Activated CD4-positive, alpha-beta T cell treated with anti-CD3 and anti-CD28 coated beads for 36 hours (primary cell): ENCODE results near the gene SYT3. TPM values are rescaled to one million over a fixed set of nuclear protein-coding genes. Genes with fewer than 3 reads are reported as not detected.
"Not testable (repeated sequence)": the region's sequence is repeated elsewhere in the genome, so short reads cannot be mapped to it uniquely, and the experiment has no call there.

ENCODE experiments used
- ATAC-seq: fragments of 200-7000 bp; cut with Tn5 transposase; one replicate; pipeline ENCODE4 v1.10.0; 2021; ENCODE audit warnings: mild to moderate bottlenecking, moderate library complexity
- CTCF ChIA-PET: fragments of 350-600 bp; sonication (Branson Sonifier 250); formaldehyde crosslinking; loops from one replicate; lab custom pipeline; 2021; ENCODE audit warnings: antibody characterized with exemption; lab: Charles Lee
- POLR2A ChIA-PET: fragments of 350-600 bp; sonication (Branson Sonifier 250); formaldehyde crosslinking; loops from one replicate; lab custom pipeline; 2021; ENCODE audit warnings: antibody characterized with exemption, inconsistent platforms; lab: Charles Lee
- DNase-seq: peaks from one replicate; pipeline ENCODE4 v3.0.0-alpha.2; 2020
- H3K27ac Mint-ChIP-seq: one replicate; pipeline ENCODE4 v1.8.0; 2021; ENCODE audit warnings: mixed read lengths
- H3K27me3 Mint-ChIP-seq: one replicate; pipeline ENCODE4 v1.8.0; 2021; ENCODE audit warnings: mixed read lengths
- H3K36me3 Mint-ChIP-seq: one replicate; pipeline ENCODE4 v1.8.0; 2021; ENCODE audit warnings: low read depth, mixed read lengths
- H3K4me1 Mint-ChIP-seq: one replicate; pipeline ENCODE4 v1.8.0; 2021; ENCODE audit warnings: mixed read lengths
- H3K4me3 Mint-ChIP-seq: one replicate; pipeline ENCODE4 v1.8.0; 2021; ENCODE audit warnings: mild to moderate bottlenecking, moderate library complexity, mixed read lengths
- H3K9me3 Mint-ChIP-seq: one replicate; pipeline ENCODE4 v1.8.0; 2021; ENCODE audit warnings: low read depth, mixed read lengths
- intact Hi-C, 2 experiments: fragments of 100-400 bp; cut with DNase I in 1 of 2; cut with micrococcal nuclease in 1 of 2; formaldehyde crosslinking; loops; one replicate each; pipeline versions ENCODE4 v1.14.2 to v1.15.1; 2022 to 2024; cut with DNase I, micrococcal nuclease
- total RNA-seq, 2 experiments: library from RNA; stranded (reverse); gene quantifications; one replicate each; pipeline ENCODE4 v1.2.3, GENCODE V29; 2021

SYT3 gene
- total RNA-seq, 2 experiments from 2014 or later: 0.11 to 0.16 TPM

- H3K27me3 Mint-ChIP-seq: peaks cover 29% of the 10 kb centered on the region
- intact Hi-C loops: no loop called here
- H3K36me3 Mint-ChIP-seq: no peaks in the 10 kb centered on the region
- H3K4me1 Mint-ChIP-seq: no peaks in the 10 kb centered on the region
- no peak overlapping the region for H3K4me3 Mint-ChIP-seq
- no peak overlapping the region for H3K27ac Mint-ChIP-seq
- ChIA-PET POLR2A (interaction anchor here (0.6 kb wide), 1 partner anchor 440 kb away, joined by 8 read pairs; no protein-coding TSS in a partner anchor), CTCF (interaction anchor here (0.7 kb wide), 1 partner anchor 539 kb away, joined by 3 read pairs; no protein-coding TSS in a partner anchor)
- no peak for ATAC-seq
- H3K9me3 Mint-ChIP-seq: peaks cover 15% of the 10 kb centered on the region
- DNase-seq: no peak
These were observed 6.3 kb downstream of the SYT3 start for GRCh38 chr19:50633359-50633758.

GRCh38 chr19:50632151-50632835 lies 7.4 kb downstream of the SYT3 start:
- no peaks in the 10 kb centered on the region for H3K4me1 Mint-ChIP-seq
- H3K9me3 Mint-ChIP-seq: peaks cover 15% of the 10 kb centered on the region
- ChIA-PET CTCF (no interaction called here), POLR2A (interaction anchor here (0.6 kb wide), 1 partner anchor 25 kb away, joined by 4 read pairs; no protein-coding TSS in a partner anchor)
- intact Hi-C loops: no loop called here
- no peak overlapping the region for H3K27ac Mint-ChIP-seq
- no peaks in the 10 kb centered on the region for H3K36me3 Mint-ChIP-seq
- no peak overlapping the region for H3K4me3 Mint-ChIP-seq
- ATAC-seq: no peak
- no peak for DNase-seq
- peaks cover 24% of the 10 kb centered on the region for H3K27me3 Mint-ChIP-seq

- ATAC-seq (no peak), DNase-seq (no peak)
- ChIA-PET POLR2A (interaction anchor here (0.5 kb wide), 1 partner anchor 17 kb away, joined by 3 read pairs; no protein-coding TSS in a partner anchor), CTCF (no interaction called here)
- Mint-ChIP-seq H3K4me1 (no peaks in the 10 kb centered on the region), H3K4me3 (no peak overlapping the region), H3K9me3 (peaks cover 9% of the 10 kb centered on the region), H3K36me3 (no peaks in the 10 kb centered on the region), H3K27ac (no peak overlapping the region), H3K27me3 (peaks cover 14% of the 10 kb centered on the region)
- intact Hi-C loops: no loop called here
These were observed 9.9 kb downstream of the SYT3 start for GRCh38 chr19:50629801-50630200.

- no peak overlapping the region for H3K27ac Mint-ChIP-seq
- POLR2A ChIA-PET: no interaction called here
- peaks cover 16% of the 10 kb centered on the region for H3K27me3 Mint-ChIP-seq
- no peaks in the 10 kb centered on the region for H3K36me3 Mint-ChIP-seq
- H3K4me3 Mint-ChIP-seq: no peak overlapping the region
- no peak for DNase-seq
- intact Hi-C loops: no loop called here
- CTCF ChIA-PET: no interaction called here
- peaks cover 8% of the 10 kb centered on the region for H3K9me3 Mint-ChIP-seq
- H3K4me1 Mint-ChIP-seq: no peaks in the 10 kb centered on the region
- no peak for ATAC-seq
These were observed 10.5 kb downstream of the SYT3 start for GRCh38 chr19:50629194-50629593.

- Mint-ChIP-seq H3K27ac (no peak overlapping the region), H3K4me1 (no peaks in the 10 kb centered on the region), H3K4me3 (no peak overlapping the region), H3K27me3 (peaks cover 16% of the 10 kb centered on the region), H3K9me3 (peaks cover 5% of the 10 kb centered on the region), H3K36me3 (no peaks in the 10 kb centered on the region)
- no peak for DNase-seq
- ChIA-PET POLR2A (no interaction called here), CTCF (no interaction called here)
- intact Hi-C loops: no loop called here
- no peak for ATAC-seq
These were observed 11.1 kb downstream of the SYT3 start for GRCh38 chr19:50628551-50628950.

- peaks cover 2% of the 10 kb centered on the region for H3K9me3 Mint-ChIP-seq
- DNase-seq: no peak
- no peak for ATAC-seq
- no peaks in the 10 kb centered on the region for H3K4me1 Mint-ChIP-seq
- H3K4me3 Mint-ChIP-seq: no peak overlapping the region
- ChIA-PET CTCF (no interaction called here), POLR2A (no interaction called here)
- H3K27ac Mint-ChIP-seq: no peak overlapping the region
- H3K27me3 Mint-ChIP-seq: peaks cover 16% of the 10 kb centered on the region
- no peaks in the 10 kb centered on the region for H3K36me3 Mint-ChIP-seq
- intact Hi-C loops: no loop called here
These were observed 11.5 kb downstream of the SYT3 start for GRCh38 chr19:50628146-50628545.

- ChIA-PET POLR2A (no interaction called here), CTCF (interaction anchor here (0.6 kb wide), 1 partner anchor 75 kb away, joined by 3 read pairs; no protein-coding TSS in a partner anchor)
- no peak overlapping the region for H3K4me3 Mint-ChIP-seq
- ATAC-seq: no peak
- H3K4me1 Mint-ChIP-seq: no peaks in the 10 kb centered on the region
- intact Hi-C loops: no loop called here
- peaks cover 15% of the 10 kb centered on the region for H3K27me3 Mint-ChIP-seq
- DNase-seq: no peak
- H3K9me3 Mint-ChIP-seq: no peaks in the 10 kb centered on the region
- H3K36me3 Mint-ChIP-seq: no peaks in the 10 kb centered on the region
- no peak overlapping the region for H3K27ac Mint-ChIP-seq
These were observed 12.9 kb downstream of the SYT3 start for GRCh38 chr19:50626795-50627194.

- POLR2A ChIA-PET: no interaction called here
- Mint-ChIP-seq H3K4me3 (no peak overlapping the region), H3K4me1 (no peaks in the 10 kb centered on the region), H3K9me3 (no peaks in the 10 kb centered on the region), H3K36me3 (no peaks in the 10 kb centered on the region), H3K27ac (no peak overlapping the region), H3K27me3 (peaks cover 14% of the 10 kb centered on the region)
- intact Hi-C loops: no loop called here
- no peak for DNase-seq
- CTCF ChIA-PET: no interaction called here
- no peak for ATAC-seq
These were observed 13.7 kb downstream of the SYT3 start for GRCh38 chr19:50626011-50626410.

- ATAC-seq: no peak
- ChIA-PET CTCF (interaction anchor here (1.4 kb wide), 1 partner anchor 17 kb away, joined by 5 read pairs; no protein-coding TSS in a partner anchor), POLR2A (no interaction called here)
- no peak overlapping the region for H3K27ac Mint-ChIP-seq
- intact Hi-C loops: no loop called here
- H3K9me3 Mint-ChIP-seq: no peaks in the 10 kb centered on the region
- H3K4me3 Mint-ChIP-seq: no peak overlapping the region
- H3K27me3 Mint-ChIP-seq: peaks cover 10% of the 10 kb centered on the region
- no peaks in the 10 kb centered on the region for H3K36me3 Mint-ChIP-seq
- no peak for DNase-seq
- no peaks in the 10 kb centered on the region for H3K4me1 Mint-ChIP-seq
These were observed 14.6 kb downstream of the SYT3 start for GRCh38 chr19:50624949-50625600.

GRCh38 chr19:50620394-50620906 lies 19.2 kb downstream of the SYT3 start:
- H3K9me3 Mint-ChIP-seq, ATAC-seq, intact Hi-C loops, CTCF ChIA-PET, DNase-seq, POLR2A ChIA-PET, H3K4me1 Mint-ChIP-seq, H3K27me3 Mint-ChIP-seq, H3K27ac Mint-ChIP-seq, H3K36me3 Mint-ChIP-seq, H3K4me3 Mint-ChIP-seq: not testable (repeated sequence)

- POLR2A ChIA-PET, H3K4me1 Mint-ChIP-seq, ATAC-seq, intact Hi-C loops, DNase-seq, H3K27ac Mint-ChIP-seq, H3K4me3 Mint-ChIP-seq, CTCF ChIA-PET, H3K36me3 Mint-ChIP-seq, H3K27me3 Mint-ChIP-seq, H3K9me3 Mint-ChIP-seq: not testable (repeated sequence)
These were observed 20.5 kb downstream of the SYT3 start for GRCh38 chr19:50619184-50619583.

GRCh38 chr19:50618379-50618778 lies 21.3 kb downstream of the SYT3 start:
- H3K9me3 Mint-ChIP-seq, ATAC-seq, POLR2A ChIA-PET, H3K27ac Mint-ChIP-seq, H3K4me3 Mint-ChIP-seq, H3K4me1 Mint-ChIP-seq, intact Hi-C loops, H3K27me3 Mint-ChIP-seq, H3K36me3 Mint-ChIP-seq, CTCF ChIA-PET, DNase-seq: not testable (repeated sequence)
